SJSA1 (cell line): Measurements from ENCODE around the gene OR52E4. TPM values are rescaled to one million over a fixed set of nuclear protein-coding genes. Genes with fewer than 3 reads are reported as not detected.

Experiments used
- DNase-seq, 2 experiments: peaks; one replicate each; pipeline ENCODE4 v3.0.0-alpha.2; 2015 to 2020; ENCODE audit warnings: low spot score in 2 of 2, low read depth in 1 of 2
- H3K27ac ChIP-seq: fragments of 250-450 bp; sonication (Bioruptor Pico); 2 replicates; pipeline ENCODE4 v1.5.1; 2020; ENCODE audit warnings: mild to moderate bottlenecking, moderate library complexity
- H3K27me3 ChIP-seq: fragments of 250-450 bp; sonication (Bioruptor Pico); replicated peaks from 2 replicates; pipeline ENCODE4 v1.5.1; 2020; ENCODE audit warnings: mild to moderate bottlenecking, moderate library complexity
- H3K36me3 ChIP-seq: fragments of 250-450 bp; sonication (Bioruptor Pico); 2 replicates; pipeline ENCODE4 v1.5.1; 2020; ENCODE audit warnings: mild to moderate bottlenecking
- H3K4me1 ChIP-seq: fragments of 250-450 bp; sonication (Bioruptor Pico); replicated peaks from 2 replicates; pipeline ENCODE4 v1.6.1; 2021; ENCODE audit warnings: mild to moderate bottlenecking
- H3K4me3 ChIP-seq: fragments of 250-450 bp; sonication (Bioruptor Pico); 2 replicates; pipeline ENCODE4 v1.5.1; 2020; ENCODE audit warnings: mild to moderate bottlenecking
- H3K9me3 ChIP-seq: fragments of 250-450 bp; sonication (Bioruptor Pico); replicated peaks from 2 replicates; pipeline ENCODE4 v1.5.1; 2020; ENCODE audit warnings: mild to moderate bottlenecking
- total RNA-seq: library from RNA; depleted of rRNA; stranded (reverse); fragments of >200 nt; shearing (Covaris generic); gene quantifications from 2 replicates; pipeline ENCODE4 v1.2.3, GENCODE V29; 2014; rRNA removed

Gene OR52E4
- not detected in 2 replicates for total RNA-seq

GRCh38 chr11:5880329-5880728 lies at the start of gene OR52E4:
OR52E4 (plus strand) TSS chr11:5880629; CDS start chr11:5884293, 3,664 bp downstream.
- Histone ChIP-seq H3K4me1 (no peaks in the 10 kb centered on the region), H3K27ac (no peak within 1 kb of the TSS), H3K36me3 (no peaks in the 10 kb centered on the region), H3K9me3 (no peaks in the 10 kb centered on the region), H3K27me3 (no peaks in the 10 kb centered on the region), H3K4me3 (no peak within 1 kb of the TSS)
- DNase-seq, result no peak

GRCh38 chr11:5831196-5831829 lies 49.1 kb upstream of the OR52E4 start:
- no peaks in the 10 kb centered on the region for H3K36me3 ChIP-seq

GRCh38 chr11:5833446-5833845 lies 47.0 kb upstream of the OR52E4 start:
- Histone ChIP-seq H3K27me3 (no peaks in the 10 kb centered on the region), H3K4me1 (no peaks in the 10 kb centered on the region), H3K27ac (no peak overlapping the region), H3K9me3 (no peaks in the 10 kb centered on the region), H3K36me3 (no peaks in the 10 kb centered on the region), H3K4me3 (no peak overlapping the region)
- DNase-seq, result no peak

More at GRCh38 chr11:5831196-5831829, 49.1 kb upstream of the OR52E4 start:
- no peak for DNase-seq
- Histone ChIP-seq H3K4me3 (no peak overlapping the region), H3K4me1 (no peaks in the 10 kb centered on the region), H3K27me3 (no peaks in the 10 kb centered on the region), H3K9me3 (no peaks in the 10 kb centered on the region), H3K27ac (no peak overlapping the region)

GRCh38 chr11:5837695-5838094 lies 42.7 kb upstream of the OR52E4 start:
- H3K27me3 ChIP-seq, result no peaks in the 10 kb centered on the region
- no peaks in the 10 kb centered on the region for H3K36me3 ChIP-seq
- H3K4me1 ChIP-seq, result no peaks in the 10 kb centered on the region
- H3K4me3 ChIP-seq, result no peak overlapping the region
- no peaks in the 10 kb centered on the region for H3K9me3 ChIP-seq
- DNase-seq, result no peak
- no peak overlapping the region for H3K27ac ChIP-seq

- DNase-seq, result no peak
- Histone ChIP-seq H3K36me3 (no peaks in the 10 kb centered on the region), H3K27me3 (no peaks in the 10 kb centered on the region), H3K4me1 (no peaks in the 10 kb centered on the region), H3K27ac (no peak within 1 kb of the TSS), H3K4me3 (no peak within 1 kb of the TSS), H3K9me3 (no peaks in the 10 kb centered on the region)
Observed at GRCh38 chr11:5841797-5842196, 38.6 kb upstream of the OR52E4 start, which contains the start of gene OR52E6. OR52E6 (minus strand) TSS chr11:5841897; CDS start chr11:5841897, 0 bp downstream.

- H3K27me3 ChIP-seq, result no peaks in the 10 kb centered on the region
- H3K9me3 ChIP-seq, result no peaks in the 10 kb centered on the region
- no peak overlapping the region for H3K4me3 ChIP-seq
- no peaks in the 10 kb centered on the region for H3K36me3 ChIP-seq
- no peaks in the 10 kb centered on the region for H3K4me1 ChIP-seq
- no peak overlapping the region for H3K27ac ChIP-seq
- DNase-seq, result no peak
Observed at GRCh38 chr11:5846701-5847100, 33.7 kb upstream of the OR52E4 start.

GRCh38 chr11:5847711-5848110 lies 32.7 kb upstream of the OR52E4 start:
- no peak for DNase-seq
- H3K27me3 ChIP-seq, result no peaks in the 10 kb centered on the region
- no peaks in the 10 kb centered on the region for H3K9me3 ChIP-seq
- H3K4me1 ChIP-seq, result no peaks in the 10 kb centered on the region
- no peak overlapping the region for H3K27ac ChIP-seq
- no peaks in the 10 kb centered on the region for H3K36me3 ChIP-seq
- H3K4me3 ChIP-seq, result no peak overlapping the region

- no peaks in the 10 kb centered on the region for H3K4me1 ChIP-seq
- H3K27me3 ChIP-seq, result no peaks in the 10 kb centered on the region
- no peaks in the 10 kb centered on the region for H3K9me3 ChIP-seq
- H3K27ac ChIP-seq, result no peak overlapping the region
- H3K4me3 ChIP-seq, result no peak overlapping the region
- H3K36me3 ChIP-seq, result no peaks in the 10 kb centered on the region
- DNase-seq, result no peak
Observed at GRCh38 chr11:5851002-5851401, 29.4 kb upstream of the OR52E4 start.

- no peak within 1 kb of the TSS for H3K4me3 ChIP-seq
- no peaks in the 10 kb centered on the region for H3K9me3 ChIP-seq
- H3K36me3 ChIP-seq, result no peaks in the 10 kb centered on the region
- H3K27ac ChIP-seq, result no peak within 1 kb of the TSS
- no peaks in the 10 kb centered on the region for H3K27me3 ChIP-seq
- DNase-seq, result no peak
- H3K4me1 ChIP-seq, result no peaks in the 10 kb centered on the region
Observed at GRCh38 chr11:5857590-5857989, 22.8 kb upstream of the OR52E4 start, which contains the start of gene OR52E8. OR52E8 (minus strand) TSS chr11:5857690; CDS start chr11:5857690, 0 bp downstream.

- H3K27ac ChIP-seq, result no peak overlapping the region
- H3K36me3 ChIP-seq, result no peaks in the 10 kb centered on the region
- no peaks in the 10 kb centered on the region for H3K9me3 ChIP-seq
- no peak for DNase-seq
- no peaks in the 10 kb centered on the region for H3K27me3 ChIP-seq
- no peak overlapping the region for H3K4me3 ChIP-seq
- no peaks in the 10 kb centered on the region for H3K4me1 ChIP-seq
Observed at GRCh38 chr11:5865826-5866225, 14.6 kb upstream of the OR52E4 start.

- H3K27me3 ChIP-seq, result no peaks in the 10 kb centered on the region
Observed at GRCh38 chr11:5878564-5878963, 1.9 kb upstream of the OR52E4 start.

GRCh38 chr11:5881756-5882155 lies 1.3 kb downstream of the OR52E4 start:
- DNase-seq, result no peak
- no peaks in the 10 kb centered on the region for H3K36me3 ChIP-seq
- no peak overlapping the region for H3K4me3 ChIP-seq

More at GRCh38 chr11:5878564-5878963, 1.9 kb upstream of the OR52E4 start:
- no peak for DNase-seq
- Histone ChIP-seq H3K9me3 (no peaks in the 10 kb centered on the region), H3K4me1 (no peaks in the 10 kb centered on the region), H3K27ac (no peak overlapping the region), H3K36me3 (no peaks in the 10 kb centered on the region), H3K4me3 (no peak overlapping the region)

GRCh38 chr11:5887172-5887571 lies 6.7 kb downstream of the OR52E4 start:
- no peak overlapping the region for H3K4me3 ChIP-seq
- H3K9me3 ChIP-seq, result no peaks in the 10 kb centered on the region
- no peaks in the 10 kb centered on the region for H3K27me3 ChIP-seq
- H3K27ac ChIP-seq, result no peak overlapping the region
- H3K36me3 ChIP-seq, result no peaks in the 10 kb centered on the region
- DNase-seq, result no peak
- H3K4me1 ChIP-seq, result no peaks in the 10 kb centered on the region

More at GRCh38 chr11:5881756-5882155, 1.3 kb downstream of the OR52E4 start:
- H3K9me3 ChIP-seq, result no peaks in the 10 kb centered on the region
- H3K27me3 ChIP-seq, result no peaks in the 10 kb centered on the region
- no peak overlapping the region for H3K27ac ChIP-seq
- no peaks in the 10 kb centered on the region for H3K4me1 ChIP-seq

GRCh38 chr11:5887661-5888060 lies 7.2 kb downstream of the OR52E4 start:
- no peaks in the 10 kb centered on the region for H3K9me3 ChIP-seq
- H3K36me3 ChIP-seq, result no peaks in the 10 kb centered on the region
- no peak overlapping the region for H3K4me3 ChIP-seq
- no peaks in the 10 kb centered on the region for H3K27me3 ChIP-seq
- DNase-seq, result no peak
- no peaks in the 10 kb centered on the region for H3K4me1 ChIP-seq
- H3K27ac ChIP-seq, result no peak overlapping the region
